ENCODE results near the gene BMS1.

DNA sequence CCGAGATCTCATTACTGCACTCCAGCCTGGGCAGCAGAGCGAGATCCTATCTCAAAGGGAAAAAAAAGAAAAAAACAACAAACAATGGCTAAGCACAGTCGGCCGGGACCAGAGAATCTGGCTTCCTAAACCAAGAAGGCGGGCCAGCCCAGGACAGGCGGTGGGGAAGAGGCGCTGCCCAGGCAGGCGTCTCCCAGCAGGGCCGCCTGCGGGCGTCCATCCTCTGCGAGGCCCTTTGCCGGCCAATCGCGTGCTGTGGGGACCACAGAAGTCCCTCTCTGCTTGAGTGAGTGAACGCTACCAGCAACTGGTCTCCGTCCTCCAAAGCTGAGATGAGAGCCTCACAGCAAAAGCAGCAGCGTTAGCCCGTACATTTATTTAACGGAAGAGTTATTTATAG is 14.7 kb upstream of the BMS1 start:
- TF ChIP-seq MEF2A (IDR thresholded peaks at IDR 0.05; ENCODE audit: insufficient read depth, low read depth, low read length) (no peak), NFIC (IDR thresholded peaks at IDR 0.05; ENCODE audit: low read depth, low read length) (no peak), CEBPB (IDR thresholded peaks at IDR 0.05; ENCODE audit: borderline replicate concordance in 1 of 2, low read depth in 2 of 2, low read length in 2 of 2) (no peak), EZH2 (IDR thresholded peaks at IDR 0.05; ENCODE audit: borderline replicate concordance, control insufficient read depth, low read depth, low read length) (no peak), EP300 (IDR thresholded peaks at IDR 0.05; ENCODE audit: borderline replicate concordance in 1 of 2, control insufficient read depth in 1 of 2, low read depth in 2 of 2, low read length in 2 of 2) (no peak), GABPA (IDR thresholded peaks at IDR 0.05; ENCODE audit: low read depth) (no peak), POLR2A (IDR thresholded peaks at IDR 0.05; ENCODE audit: low read depth, low read length) (no peak), NBN (IDR thresholded peaks at IDR 0.05) (no peak)
- TF ChIP-seq, protein P1, sequence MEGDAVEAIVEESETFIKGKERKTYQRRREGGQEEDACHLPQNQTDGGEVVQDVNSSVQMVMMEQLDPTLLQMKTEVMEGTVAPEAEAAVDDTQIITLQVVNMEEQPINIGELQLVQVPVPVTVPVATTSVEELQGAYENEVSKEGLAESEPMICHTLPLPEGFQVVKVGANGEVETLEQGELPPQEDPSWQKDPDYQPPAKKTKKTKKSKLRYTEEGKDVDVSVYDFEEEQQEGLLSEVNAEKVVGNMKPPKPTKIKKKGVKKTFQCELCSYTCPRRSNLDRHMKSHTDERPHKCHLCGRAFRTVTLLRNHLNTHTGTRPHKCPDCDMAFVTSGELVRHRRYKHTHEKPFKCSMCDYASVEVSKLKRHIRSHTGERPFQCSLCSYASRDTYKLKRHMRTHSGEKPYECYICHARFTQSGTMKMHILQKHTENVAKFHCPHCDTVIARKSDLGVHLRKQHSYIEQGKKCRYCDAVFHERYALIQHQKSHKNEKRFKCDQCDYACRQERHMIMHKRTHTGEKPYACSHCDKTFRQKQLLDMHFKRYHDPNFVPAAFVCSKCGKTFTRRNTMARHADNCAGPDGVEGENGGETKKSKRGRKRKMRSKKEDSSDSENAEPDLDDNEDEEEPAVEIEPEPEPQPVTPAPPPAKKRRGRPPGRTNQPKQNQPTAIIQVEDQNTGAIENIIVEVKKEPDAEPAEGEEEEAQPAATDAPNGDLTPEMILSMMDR (IDR thresholded peaks at IDR 0.05 in 2 of 3, conservative IDR thresholded peaks at IDR 0.05 in 1 of 3; ENCODE audit: control insufficient read depth in 2 of 3, extremely low read depth in 1 of 3, insufficient read depth in 1 of 3, low read depth in 3 of 3, low read length in 3 of 3): no peak
- TF ChIP-seq, protein P2, sequence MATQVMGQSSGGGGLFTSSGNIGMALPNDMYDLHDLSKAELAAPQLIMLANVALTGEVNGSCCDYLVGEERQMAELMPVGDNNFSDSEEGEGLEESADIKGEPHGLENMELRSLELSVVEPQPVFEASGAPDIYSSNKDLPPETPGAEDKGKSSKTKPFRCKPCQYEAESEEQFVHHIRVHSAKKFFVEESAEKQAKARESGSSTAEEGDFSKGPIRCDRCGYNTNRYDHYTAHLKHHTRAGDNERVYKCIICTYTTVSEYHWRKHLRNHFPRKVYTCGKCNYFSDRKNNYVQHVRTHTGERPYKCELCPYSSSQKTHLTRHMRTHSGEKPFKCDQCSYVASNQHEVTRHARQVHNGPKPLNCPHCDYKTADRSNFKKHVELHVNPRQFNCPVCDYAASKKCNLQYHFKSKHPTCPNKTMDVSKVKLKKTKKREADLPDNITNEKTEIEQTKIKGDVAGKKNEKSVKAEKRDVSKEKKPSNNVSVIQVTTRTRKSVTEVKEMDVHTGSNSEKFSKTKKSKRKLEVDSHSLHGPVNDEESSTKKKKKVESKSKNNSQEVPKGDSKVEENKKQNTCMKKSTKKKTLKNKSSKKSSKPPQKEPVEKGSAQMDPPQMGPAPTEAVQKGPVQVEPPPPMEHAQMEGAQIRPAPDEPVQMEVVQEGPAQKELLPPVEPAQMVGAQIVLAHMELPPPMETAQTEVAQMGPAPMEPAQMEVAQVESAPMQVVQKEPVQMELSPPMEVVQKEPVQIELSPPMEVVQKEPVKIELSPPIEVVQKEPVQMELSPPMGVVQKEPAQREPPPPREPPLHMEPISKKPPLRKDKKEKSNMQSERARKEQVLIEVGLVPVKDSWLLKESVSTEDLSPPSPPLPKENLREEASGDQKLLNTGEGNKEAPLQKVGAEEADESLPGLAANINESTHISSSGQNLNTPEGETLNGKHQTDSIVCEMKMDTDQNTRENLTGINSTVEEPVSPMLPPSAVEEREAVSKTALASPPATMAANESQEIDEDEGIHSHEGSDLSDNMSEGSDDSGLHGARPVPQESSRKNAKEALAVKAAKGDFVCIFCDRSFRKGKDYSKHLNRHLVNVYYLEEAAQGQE (IDR thresholded peaks at IDR 0.05; ENCODE audit: low read depth, low read length): no peak
- TF ChIP-seq, protein P3, sequence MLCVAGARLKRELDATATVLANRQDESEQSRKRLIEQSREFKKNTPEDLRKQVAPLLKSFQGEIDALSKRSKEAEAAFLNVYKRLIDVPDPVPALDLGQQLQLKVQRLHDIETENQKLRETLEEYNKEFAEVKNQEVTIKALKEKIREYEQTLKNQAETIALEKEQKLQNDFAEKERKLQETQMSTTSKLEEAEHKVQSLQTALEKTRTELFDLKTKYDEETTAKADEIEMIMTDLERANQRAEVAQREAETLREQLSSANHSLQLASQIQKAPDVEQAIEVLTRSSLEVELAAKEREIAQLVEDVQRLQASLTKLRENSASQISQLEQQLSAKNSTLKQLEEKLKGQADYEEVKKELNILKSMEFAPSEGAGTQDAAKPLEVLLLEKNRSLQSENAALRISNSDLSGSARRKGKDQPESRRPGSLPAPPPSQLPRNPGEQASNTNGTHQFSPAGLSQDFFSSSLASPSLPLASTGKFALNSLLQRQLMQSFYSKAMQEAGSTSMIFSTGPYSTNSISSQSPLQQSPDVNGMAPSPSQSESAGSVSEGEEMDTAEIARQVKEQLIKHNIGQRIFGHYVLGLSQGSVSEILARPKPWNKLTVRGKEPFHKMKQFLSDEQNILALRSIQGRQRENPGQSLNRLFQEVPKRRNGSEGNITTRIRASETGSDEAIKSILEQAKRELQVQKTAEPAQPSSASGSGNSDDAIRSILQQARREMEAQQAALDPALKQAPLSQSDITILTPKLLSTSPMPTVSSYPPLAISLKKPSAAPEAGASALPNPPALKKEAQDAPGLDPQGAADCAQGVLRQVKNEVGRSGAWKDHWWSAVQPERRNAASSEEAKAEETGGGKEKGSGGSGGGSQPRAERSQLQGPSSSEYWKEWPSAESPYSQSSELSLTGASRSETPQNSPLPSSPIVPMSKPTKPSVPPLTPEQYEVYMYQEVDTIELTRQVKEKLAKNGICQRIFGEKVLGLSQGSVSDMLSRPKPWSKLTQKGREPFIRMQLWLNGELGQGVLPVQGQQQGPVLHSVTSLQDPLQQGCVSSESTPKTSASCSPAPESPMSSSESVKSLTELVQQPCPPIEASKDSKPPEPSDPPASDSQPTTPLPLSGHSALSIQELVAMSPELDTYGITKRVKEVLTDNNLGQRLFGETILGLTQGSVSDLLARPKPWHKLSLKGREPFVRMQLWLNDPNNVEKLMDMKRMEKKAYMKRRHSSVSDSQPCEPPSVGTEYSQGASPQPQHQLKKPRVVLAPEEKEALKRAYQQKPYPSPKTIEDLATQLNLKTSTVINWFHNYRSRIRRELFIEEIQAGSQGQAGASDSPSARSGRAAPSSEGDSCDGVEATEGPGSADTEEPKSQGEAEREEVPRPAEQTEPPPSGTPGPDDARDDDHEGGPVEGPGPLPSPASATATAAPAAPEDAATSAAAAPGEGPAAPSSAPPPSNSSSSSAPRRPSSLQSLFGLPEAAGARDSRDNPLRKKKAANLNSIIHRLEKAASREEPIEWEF (IDR thresholded peaks at IDR 0.05; ENCODE audit: insufficient replicate concordance, low read depth, low read length): no peak
